ENCODE measurements around the gene SREBF1.

The SREBF1 gene

GRCh38 chr17:17783825-17784656 is 52.7 kb downstream of the SREBF1 start:
- TF ChIP-seq, protein P1, sequence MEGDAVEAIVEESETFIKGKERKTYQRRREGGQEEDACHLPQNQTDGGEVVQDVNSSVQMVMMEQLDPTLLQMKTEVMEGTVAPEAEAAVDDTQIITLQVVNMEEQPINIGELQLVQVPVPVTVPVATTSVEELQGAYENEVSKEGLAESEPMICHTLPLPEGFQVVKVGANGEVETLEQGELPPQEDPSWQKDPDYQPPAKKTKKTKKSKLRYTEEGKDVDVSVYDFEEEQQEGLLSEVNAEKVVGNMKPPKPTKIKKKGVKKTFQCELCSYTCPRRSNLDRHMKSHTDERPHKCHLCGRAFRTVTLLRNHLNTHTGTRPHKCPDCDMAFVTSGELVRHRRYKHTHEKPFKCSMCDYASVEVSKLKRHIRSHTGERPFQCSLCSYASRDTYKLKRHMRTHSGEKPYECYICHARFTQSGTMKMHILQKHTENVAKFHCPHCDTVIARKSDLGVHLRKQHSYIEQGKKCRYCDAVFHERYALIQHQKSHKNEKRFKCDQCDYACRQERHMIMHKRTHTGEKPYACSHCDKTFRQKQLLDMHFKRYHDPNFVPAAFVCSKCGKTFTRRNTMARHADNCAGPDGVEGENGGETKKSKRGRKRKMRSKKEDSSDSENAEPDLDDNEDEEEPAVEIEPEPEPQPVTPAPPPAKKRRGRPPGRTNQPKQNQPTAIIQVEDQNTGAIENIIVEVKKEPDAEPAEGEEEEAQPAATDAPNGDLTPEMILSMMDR (IDR thresholded peaks at IDR 0.05), result no peak

DNA sequence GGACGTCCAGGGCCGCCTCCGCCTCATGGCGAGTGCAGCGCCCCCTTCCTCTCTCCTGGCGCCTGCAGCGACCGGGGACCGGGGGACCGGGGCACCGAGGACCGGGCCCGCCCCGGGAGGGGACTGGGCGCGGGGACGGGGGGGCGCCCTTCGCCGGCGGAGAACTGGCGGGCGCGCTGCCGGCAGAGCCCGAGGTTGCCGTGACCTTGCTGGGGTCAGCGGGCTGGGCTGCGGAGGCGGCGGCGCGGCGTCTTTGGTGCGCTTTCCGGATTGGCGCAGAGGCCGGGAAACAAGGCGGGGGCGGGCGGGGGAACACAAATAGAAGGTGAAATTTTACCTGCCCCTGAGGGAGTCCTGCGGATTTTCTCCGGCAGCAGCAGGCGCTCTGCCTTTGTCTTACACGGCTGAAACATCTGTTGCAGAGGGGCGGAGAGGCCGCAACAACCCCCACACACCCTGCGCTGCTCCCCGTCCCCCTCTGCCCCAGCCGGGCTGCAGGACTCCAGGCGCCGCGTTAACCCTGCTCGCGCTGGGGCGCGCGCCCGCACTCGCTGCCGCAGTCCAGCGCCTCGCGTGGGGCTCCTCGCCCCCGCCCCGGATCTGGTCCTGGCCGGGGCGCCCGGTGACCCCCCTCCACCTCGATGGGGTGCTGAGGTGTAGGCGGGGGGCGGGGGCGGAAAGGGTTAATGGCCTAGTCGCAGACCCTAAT is 53.5 kb downstream of the SREBF1 start:
- TF ChIP-seq, protein P1 (IDR thresholded peaks at IDR 0.05), result peak; percentile 27; the same call in 1 of the 2 replicates

- TF ChIP-seq, protein P1 (IDR thresholded peaks at IDR 0.05), result no peak
Observed at GRCh38 chr17:17782523-17783115, 54.2 kb downstream of the SREBF1 start.

DNA sequence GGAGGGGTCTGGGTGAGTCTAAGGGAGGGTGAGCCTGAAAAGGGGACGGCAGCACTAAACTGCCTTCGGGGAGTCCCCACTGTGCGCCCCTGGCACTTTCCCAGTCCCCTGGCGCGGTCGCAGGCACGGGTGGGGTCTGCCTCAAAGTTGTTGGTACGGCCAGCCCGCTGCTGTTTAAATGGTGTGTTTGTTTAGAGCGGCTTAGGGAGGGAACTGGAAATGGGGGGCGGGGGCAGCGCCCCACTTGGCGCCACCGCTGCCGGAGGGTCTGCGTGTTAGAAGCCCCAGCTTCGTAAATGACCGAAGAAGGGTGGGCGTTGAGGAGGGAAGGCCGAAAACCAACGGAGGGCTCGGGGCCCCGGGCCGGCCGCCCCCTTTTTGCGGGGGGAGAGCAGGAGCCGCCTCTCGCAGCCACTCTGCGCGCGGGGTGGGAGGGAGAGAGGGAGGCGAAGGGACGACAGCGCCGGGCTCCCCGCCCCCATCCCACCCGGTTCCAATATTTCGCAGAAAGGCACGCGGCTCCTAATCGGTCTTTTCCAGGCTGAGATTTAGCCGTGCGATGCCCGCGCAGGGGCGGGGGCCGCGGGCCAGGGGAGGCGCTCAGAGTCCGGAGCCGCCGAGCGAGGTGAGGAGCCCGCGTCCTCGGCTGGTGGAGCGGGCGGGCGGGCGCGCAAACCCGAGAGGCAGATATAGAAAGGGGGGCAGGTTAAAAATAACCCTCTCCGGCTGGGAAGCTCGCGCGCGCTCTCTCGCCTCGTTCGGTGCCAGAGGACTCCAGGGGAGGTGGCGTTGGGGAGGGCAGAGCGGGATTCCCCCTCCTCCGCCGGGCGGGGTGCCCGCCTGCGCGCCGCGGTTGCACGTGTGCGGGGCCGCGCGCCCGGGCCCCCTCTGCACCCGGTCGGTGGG is 54.9 kb downstream of the SREBF1 start:
- TF ChIP-seq, protein P1 (IDR thresholded peaks at IDR 0.05), result no peak

DNA sequence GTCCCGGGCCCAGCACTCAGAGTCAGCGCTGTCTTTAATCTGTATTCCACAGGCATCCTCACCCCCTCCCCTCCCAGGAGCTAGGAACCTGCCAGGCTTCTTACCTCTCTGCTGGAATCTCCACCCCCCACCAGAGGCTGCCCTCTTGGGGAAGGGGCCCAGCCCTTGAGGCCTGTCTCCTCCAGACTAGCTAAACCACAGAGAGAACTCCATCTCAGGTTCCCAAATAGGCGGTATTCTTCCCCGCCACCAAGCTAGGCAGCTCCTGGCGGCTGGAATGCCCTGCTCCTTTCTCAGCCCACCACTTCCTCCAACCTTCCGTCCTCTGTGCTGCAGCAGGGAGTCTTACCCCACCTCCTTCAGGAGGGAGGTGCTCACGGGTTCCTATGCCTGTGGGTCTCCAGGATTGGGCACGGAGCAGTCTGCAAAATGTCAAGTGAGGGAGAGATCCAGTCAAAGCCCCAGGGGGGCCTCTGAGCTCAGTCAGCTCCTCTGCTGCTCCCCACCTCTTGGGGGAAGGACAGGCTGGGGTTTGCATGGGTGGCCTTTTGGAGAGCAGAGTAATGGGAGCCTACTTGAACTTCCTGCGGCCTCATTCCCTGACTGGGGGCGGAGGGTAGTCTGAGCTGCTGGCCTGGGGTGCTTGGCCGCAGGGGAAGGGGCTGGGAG is 55.7 kb downstream of the SREBF1 start:
- TF ChIP-seq, protein P1 (IDR thresholded peaks at IDR 0.05), result no peak

DNA sequence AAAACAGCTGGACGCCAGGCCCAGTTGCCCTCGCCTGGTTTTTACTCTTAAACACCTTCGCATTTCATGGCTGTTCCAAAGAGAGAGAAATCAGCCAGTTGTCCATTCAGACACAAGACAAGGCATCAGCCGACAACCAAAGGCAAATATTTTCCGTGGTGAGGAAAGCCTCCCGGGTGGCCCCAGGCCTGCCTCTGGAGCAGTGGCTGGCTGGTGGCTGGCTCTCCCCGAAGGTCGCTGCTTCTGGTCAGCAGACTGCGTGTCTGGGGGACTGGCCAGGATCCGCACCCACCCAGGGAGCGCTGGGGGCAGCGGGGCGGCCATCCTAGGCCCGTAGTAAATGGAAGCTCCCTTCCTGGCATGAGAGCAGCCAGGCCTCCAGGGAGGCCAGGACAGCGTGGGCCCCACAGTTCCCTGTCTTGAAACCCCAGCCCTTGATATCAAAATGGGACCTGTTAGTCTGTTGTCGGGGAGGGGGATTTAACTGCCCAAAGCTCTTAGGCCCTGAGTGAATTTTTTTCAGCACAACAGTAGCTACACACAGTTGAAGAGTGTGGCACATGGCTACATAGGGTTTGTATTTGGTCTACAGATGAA is 57.7 kb downstream of the SREBF1 start:
- TF ChIP-seq, protein P1 (IDR thresholded peaks at IDR 0.05), result no peak
